Non-pigmented ciliary epithelial cell (primary cell): ENCODE measurements around the gene ENPP1.

ENCODE experiments used
- DNase-seq: peaks from one replicate; pipeline ENCODE4 v3.0.0-alpha.2; 2010; ENCODE audit warnings: low read depth

The ENPP1 gene

GRCh38 chr6:131807644-131808459, at the start of gene ENPP1:
Gene ENPP1, plus strand, starts transcription at chr6:131808020. Its CDS starts 16 bp downstream, at chr6:131808036.
- no peak for DNase-seq

- DNase-seq = no peak
Observed at GRCh38 chr6:131758920-131759319, 48.9 kb upstream of the ENPP1 start.

GRCh38 chr6:131761060-131761761, 46.6 kb upstream of the ENPP1 start:
- DNase-seq = no peak

- no peak for DNase-seq
Observed at GRCh38 chr6:131761762-131762067, 46.1 kb upstream of the ENPP1 start.

DNA sequence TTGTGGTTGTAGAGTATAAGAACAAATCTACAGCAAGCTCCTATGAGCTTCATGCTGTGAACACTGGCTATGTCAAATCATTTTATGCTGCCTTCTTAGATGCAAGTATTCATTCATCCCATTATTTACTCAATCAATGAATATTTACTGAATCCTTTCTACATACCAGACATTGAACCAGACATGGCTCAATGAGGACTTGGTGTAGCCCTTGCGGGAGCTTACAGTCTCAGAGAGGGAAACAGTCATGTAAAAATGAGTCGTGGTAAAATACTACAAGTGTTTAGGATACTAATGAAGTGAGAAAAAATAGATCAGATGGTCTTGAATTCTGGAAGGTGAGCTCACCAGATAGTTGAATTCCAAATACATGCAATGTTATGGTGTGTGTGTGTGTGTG, 44.8 kb upstream of the ENPP1 start:
- no peak for DNase-seq

DNA sequence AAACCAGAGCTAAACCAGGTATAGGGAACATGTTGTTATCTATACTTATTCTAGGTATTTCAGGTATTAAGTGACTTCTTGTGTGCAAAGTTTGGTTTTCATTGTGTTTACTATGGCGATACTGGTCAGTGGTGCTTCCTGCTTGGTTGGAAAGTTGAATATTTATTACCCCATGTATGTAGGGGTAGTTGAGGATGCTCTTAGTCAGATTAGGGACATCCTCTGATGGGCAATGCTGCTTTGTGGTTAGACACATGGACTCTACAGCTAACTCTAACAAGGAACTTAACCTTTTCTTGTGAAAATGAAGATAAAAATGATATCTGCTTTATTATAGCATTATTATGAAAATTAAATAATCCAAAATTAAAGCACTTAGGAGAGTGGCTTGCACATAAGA, 44.1 kb upstream of the ENPP1 start:
- no peak for DNase-seq

- DNase-seq = no peak
Observed at GRCh38 chr6:131764350-131764749, 43.5 kb upstream of the ENPP1 start.

- peak; percentile 65 for DNase-seq
Observed at GRCh38 chr6:131765081-131765803, 42.6 kb upstream of the ENPP1 start.

GRCh38 chr6:131765804-131766135, 42.0 kb upstream of the ENPP1 start:
- no peak for DNase-seq

DNA sequence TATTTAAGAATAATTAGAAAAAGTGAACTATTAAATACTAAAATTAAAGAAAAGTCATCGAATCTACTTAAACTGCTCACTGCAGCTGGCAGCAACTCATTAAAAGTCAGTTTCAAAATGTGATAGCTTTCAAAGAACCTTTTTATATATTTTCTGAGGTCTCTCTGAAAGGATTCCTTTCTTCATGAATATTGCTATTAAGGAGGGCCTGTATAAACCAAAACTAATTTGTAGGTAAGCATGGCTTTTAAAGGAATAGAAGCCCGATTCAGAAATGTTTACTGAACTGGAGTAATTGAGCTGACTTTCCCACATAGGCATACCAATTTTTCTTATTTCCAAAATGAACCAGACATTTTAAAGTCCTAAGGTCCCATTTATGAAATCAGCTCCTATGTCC, 41.2 kb upstream of the ENPP1 start:
- no peak for DNase-seq

- no peak for DNase-seq
Observed at GRCh38 chr6:131768964-131769363, 38.9 kb upstream of the ENPP1 start.

GRCh38 chr6:131769385-131770141, 38.3 kb upstream of the ENPP1 start:
- DNase-seq = no peak

- no peak for DNase-seq
Observed at GRCh38 chr6:131770776-131771175, 37.0 kb upstream of the ENPP1 start.

GRCh38 chr6:131773284-131773950, 34.4 kb upstream of the ENPP1 start:
- no peak for DNase-seq

GRCh38 chr6:131775886-131776285, 31.9 kb upstream of the ENPP1 start:
- DNase-seq = no peak

GRCh38 chr6:131776985-131777384, 30.8 kb upstream of the ENPP1 start:
- no peak for DNase-seq

DNA sequence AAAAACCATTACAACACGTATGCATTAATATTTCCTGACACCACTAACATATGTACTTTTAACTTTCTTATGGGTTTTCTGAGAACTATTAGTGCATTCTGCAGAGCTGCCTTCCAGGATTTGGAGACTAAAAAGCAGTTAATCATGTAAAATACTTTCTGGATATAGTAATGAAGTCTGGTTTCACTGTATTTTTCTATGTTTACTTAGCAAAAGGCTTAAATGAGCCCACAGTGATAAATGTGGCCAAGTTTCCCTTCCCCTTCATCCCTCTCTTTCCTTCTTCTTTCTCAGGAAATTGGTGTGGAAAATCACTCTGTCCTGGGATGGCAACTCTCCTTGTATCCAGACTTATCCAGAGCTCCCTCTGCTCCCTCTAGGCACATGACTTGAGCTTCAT, 29.7 kb upstream of the ENPP1 start:
- DNase-seq = no peak

DNA sequence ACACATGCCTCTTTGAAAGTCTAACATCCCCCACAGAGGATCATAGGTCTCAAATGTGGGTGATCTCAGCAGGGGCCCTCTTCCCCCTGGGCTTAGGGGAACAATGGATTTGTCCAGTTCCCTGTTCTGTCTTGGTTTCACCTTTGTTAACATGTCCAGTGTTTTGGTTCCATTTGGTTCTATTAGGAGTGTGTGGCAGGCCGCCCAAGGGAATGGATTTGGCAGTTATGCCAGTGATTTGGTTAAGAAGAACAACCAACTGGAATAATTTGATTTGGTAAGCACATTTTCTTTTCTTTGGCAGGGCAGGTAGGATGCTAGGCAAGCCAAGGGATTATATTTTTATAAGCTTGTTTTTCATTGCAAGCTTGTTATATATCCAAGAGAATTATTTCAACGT, 28.5 kb upstream of the ENPP1 start:
- no peak for DNase-seq

DNA sequence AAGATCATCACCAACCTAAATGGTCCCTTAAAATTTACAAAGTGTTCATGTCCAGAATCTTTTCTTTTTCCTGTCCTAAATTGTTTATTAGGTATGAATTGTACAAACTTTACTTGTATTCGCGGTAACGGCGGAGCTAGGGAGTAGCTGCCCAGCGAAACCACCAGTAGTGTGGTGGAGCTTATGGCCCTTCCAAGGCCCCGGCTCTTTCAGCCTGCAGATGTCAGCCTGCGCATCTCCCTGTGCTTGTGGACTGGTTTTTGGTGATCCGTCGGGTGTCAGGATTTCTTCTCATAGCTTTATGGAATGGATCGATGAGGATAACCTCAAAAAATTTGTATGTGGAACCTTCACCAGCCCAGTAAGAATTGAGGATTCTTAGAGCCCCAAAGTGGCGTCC, 27.2 kb upstream of the ENPP1 start:
- no peak for DNase-seq

DNA sequence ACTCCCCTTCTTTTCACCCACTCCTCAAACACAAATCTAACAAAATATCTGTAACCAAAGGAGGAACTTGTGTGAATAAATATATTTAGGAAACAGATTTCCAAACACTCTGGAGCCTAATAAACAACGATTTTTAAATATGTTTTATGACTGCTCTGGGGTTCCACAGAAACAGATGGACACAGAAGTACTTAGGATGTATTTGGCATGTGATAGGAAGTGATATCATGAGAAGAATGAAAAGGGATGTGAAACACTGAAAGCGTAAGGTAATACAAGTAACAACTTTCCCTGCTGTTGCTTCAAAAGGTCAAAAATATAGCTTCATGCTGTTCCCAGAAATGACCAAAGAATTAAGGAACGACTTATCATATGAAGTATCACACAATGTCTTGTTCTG, 26.1 kb upstream of the ENPP1 start:
- no peak for DNase-seq

DNA sequence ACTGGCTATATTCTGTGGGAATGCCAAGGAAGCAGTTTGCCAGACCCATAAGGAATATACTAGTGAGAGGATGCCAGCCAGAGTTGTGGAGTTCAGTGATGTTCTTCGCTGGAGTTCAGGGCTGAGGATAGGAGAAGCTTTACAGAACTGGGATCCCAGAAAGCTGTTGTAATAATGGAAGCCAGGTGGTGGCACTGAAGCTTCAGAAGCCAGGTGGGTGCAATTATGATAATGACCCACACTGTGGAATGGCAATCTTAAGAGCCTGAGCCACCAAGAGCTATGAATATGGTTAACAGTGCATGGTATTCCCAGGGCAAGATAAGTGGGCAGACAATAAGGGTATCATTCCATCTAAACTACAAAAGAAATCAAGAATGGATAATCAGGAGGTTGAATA, 25.1 kb upstream of the ENPP1 start:
- no peak for DNase-seq

DNA sequence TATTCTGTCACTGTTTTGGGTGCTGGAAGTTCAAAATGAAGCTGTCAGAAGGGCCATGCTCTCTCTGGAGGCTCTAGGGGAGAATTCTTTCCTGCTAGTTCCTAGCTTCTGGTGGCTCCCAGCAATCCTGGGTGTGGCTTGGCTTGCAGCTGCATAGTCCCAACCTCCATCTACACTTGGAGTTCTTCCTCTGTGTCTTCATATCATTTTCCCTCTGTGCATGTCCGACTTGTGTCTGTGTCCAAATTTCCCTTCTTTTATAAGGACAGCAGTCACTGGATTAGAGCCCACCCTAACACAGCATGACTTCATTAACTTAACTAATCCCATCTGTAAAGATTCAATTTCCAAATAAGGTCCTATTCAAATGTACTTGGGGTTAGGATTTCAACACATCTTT, 23.3 kb upstream of the ENPP1 start:
- no peak for DNase-seq
